SH-SY5Y (cell line): ENCODE measurements around the gene OR51T1.

ENCODE experiments used
- GATA2 ChIP-seq: IDR thresholded peaks from 2 replicates; pipeline ENCODE4 v1.6.1; 2011; ENCODE audit warnings: mild to moderate bottlenecking, low read depth, low read length
- GATA3 ChIP-seq: IDR thresholded peaks from 2 replicates; pipeline ENCODE4 v1.6.1; 2011; ENCODE audit warnings: low read depth, mild to moderate bottlenecking, low read length, moderate library complexity

DNA sequence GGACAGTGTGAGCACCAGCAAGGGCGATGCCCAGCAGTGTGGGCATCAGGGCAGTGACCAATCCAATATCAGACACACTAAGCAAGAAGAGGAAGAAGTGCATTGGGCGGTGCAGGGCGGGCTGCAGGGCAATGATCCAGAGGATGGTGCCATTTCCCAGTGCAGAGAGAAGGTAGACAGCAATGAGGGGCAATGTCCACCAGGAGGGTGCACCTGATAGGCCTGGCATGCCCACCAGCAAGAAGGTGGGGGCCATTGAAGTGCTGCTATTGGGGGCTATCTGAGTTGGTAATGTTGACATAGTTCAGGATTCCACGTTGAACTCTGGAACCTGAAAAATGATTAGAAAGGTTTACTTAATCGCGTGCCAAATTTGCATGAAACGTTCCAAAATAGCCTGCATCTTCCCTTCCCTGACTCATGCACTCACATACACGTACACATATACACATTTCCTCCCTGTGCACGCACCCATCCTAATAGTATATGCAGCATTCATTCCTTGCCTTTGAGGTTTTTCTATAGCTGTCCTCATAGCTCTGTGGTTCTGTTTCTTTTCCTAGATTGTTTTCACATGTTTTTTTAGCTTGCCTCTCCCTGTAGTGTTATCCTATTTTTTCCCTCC lies 32.7 kb upstream of the OR51T1 start, which contains the start of gene OR51S1:
- TF ChIP-seq GATA3 (no peak), GATA2 (no peak)
